IMR-90 (cell line): Measurements from ENCODE around the gene LEF1. TPM values are rescaled to one million over a fixed set of nuclear protein-coding genes. Genes with fewer than 3 reads are reported as not detected.

Experiments used
- ATAC-seq: fragments of 200-7000 bp; cut with Tn5 transposase; 2 replicates; pipeline ENCODE4 v1.9.1; 2020; ENCODE audit warnings: low read depth, mild to moderate bottlenecking, moderate library complexity
- BruUV-seq: library from RNA; stranded (reverse); fragments of 400-500 nt; replicated peaks from 2 replicates; lab custom pipeline; 2021; lab: Mats Ljungman, UMichigan
- CTCF ChIA-PET: fragments of 300-600 bp; formaldehyde crosslinking; extraction: SDS; loops from one replicate; lab custom pipeline; 2021; ENCODE audit warnings: antibody characterized with exemption; lab: Yijun Ruan, JAX
- POLR2A ChIA-PET: fragments of 300-600 bp; sonication (Branson Sonifier 250); formaldehyde crosslinking; loops from one replicate; lab custom pipeline; 2022; ENCODE audit warnings: antibody characterized with exemption; ENCODE audit not compliant: unreplicated experiment; lab: Charles Lee
- DNase-seq: peaks from one replicate; pipeline ENCODE4 v3.0.0; 2013
- H2AFZ ChIP-seq: replicated peaks from 2 replicates; pipeline ENCODE3; 2013; ENCODE audit warnings: low read length, mild to moderate bottlenecking; ENCODE audit not compliant: poor library complexity
- H2AK5ac ChIP-seq: 2 replicates; pipeline ENCODE4 v1.6.1; 2013; ENCODE audit warnings: low read depth, low read length, inconsistent platforms
- H2AK9ac ChIP-seq: replicated peaks from 2 replicates; pipeline ENCODE3; 2013; ENCODE audit warnings: mild to moderate bottlenecking, low read depth, low read length, moderate library complexity; ENCODE audit not compliant: poor library complexity
- H2BK120ac ChIP-seq: 2 replicates; pipeline ENCODE4 v1.6.1; 2013; ENCODE audit warnings: low read depth, low read length, inconsistent platforms
- H2BK15ac ChIP-seq: 3 replicates; pipeline ENCODE4 v1.6.1; 2013; ENCODE audit warnings: low read depth, low read length, inconsistent platforms
- H2BK20ac ChIP-seq: 2 replicates; pipeline ENCODE4 v1.6.1; 2013; ENCODE audit warnings: low read depth, mild to moderate bottlenecking, inconsistent platforms, low read length, moderate library complexity
- H2BK5ac ChIP-seq: 2 replicates; pipeline ENCODE4 v1.6.1; 2013; ENCODE audit warnings: mild to moderate bottlenecking, low read depth, low read length, inconsistent platforms; ENCODE audit not compliant: poor library complexity, severe bottlenecking
- H3K14ac ChIP-seq: replicated peaks from 2 replicates; pipeline ENCODE4 v1.6.1; 2013; ENCODE audit warnings: low read depth, low read length, inconsistent platforms
- H3K18ac ChIP-seq: 2 replicates; pipeline ENCODE4 v1.6.1; 2013; ENCODE audit warnings: low read depth, low read length, control low read depth
- H3K23ac ChIP-seq: 2 replicates; pipeline ENCODE4 v1.6.1; 2013; ENCODE audit warnings: low read depth, low read length, inconsistent platforms
- H3K27ac ChIP-seq: 2 replicates; pipeline ENCODE4 v1.5.1; 2013; ENCODE audit warnings: mild to moderate bottlenecking, control low read depth, low read length; ENCODE audit not compliant: insufficient read depth
- H3K27me3 ChIP-seq: 2 replicates; pipeline ENCODE4 v1.6.1; 2013; ENCODE audit warnings: low read length; ENCODE audit not compliant: control insufficient read depth, insufficient read depth
- H3K36me3 ChIP-seq: 2 replicates; pipeline ENCODE4 v1.6.1; 2013; ENCODE audit warnings: low read length, mixed read lengths; ENCODE audit not compliant: control insufficient read depth, insufficient read depth
- H3K4ac ChIP-seq: 2 replicates; pipeline ENCODE4 v1.6.1; 2013; ENCODE audit warnings: low read depth, low read length, inconsistent platforms
- H3K4me1 ChIP-seq: 2 replicates; pipeline ENCODE4 v1.6.1; 2013; ENCODE audit warnings: low read length, mixed read lengths; ENCODE audit not compliant: control insufficient read depth, insufficient read depth
- H3K4me2 ChIP-seq: 2 replicates; pipeline ENCODE4 v1.6.1; 2013; ENCODE audit warnings: low read depth, mild to moderate bottlenecking, control low read depth, low read length, moderate library complexity
- H3K4me3 ChIP-seq: 2 replicates; pipeline ENCODE4 v1.5.1; 2013; ENCODE audit warnings: low read depth, mild to moderate bottlenecking, control low read depth, low read length, moderate library complexity; ENCODE audit not compliant: insufficient read depth
- H3K56ac ChIP-seq: 2 replicates; pipeline ENCODE4 v1.6.1; 2013; ENCODE audit warnings: low read length, inconsistent platforms; ENCODE audit not compliant: insufficient read depth; ENCODE audit errors: extremely low read depth
- H3K79me1 ChIP-seq, 2 experiments: 2 replicates each; pipeline ENCODE4 v1.6.1; 2013; ENCODE audit warnings: low read length in 2 of 2, inconsistent platforms in 1 of 2, low read depth in 1 of 2
- H3K9ac ChIP-seq: 2 replicates; pipeline ENCODE4 v1.6.1; 2013; ENCODE audit warnings: low read depth, low read length, control low read depth
- H3K9me1 ChIP-seq: 2 replicates; pipeline ENCODE4 v1.6.1; 2013; ENCODE audit warnings: low read length, inconsistent platforms; ENCODE audit not compliant: insufficient read depth
- H3K9me3 ChIP-seq: 2 replicates; pipeline ENCODE4 v1.6.1; 2013; ENCODE audit warnings: low read length; ENCODE audit not compliant: control insufficient read depth, insufficient read depth
- H4K20me1 ChIP-seq: 2 replicates; pipeline ENCODE4 v1.6.1; 2013; ENCODE audit warnings: low read length, inconsistent platforms; ENCODE audit not compliant: insufficient read depth
- H4K5ac ChIP-seq: 2 replicates; pipeline ENCODE4 v1.6.1; 2013; ENCODE audit warnings: mild to moderate bottlenecking, low read depth, low read length, control low read depth
- H4K8ac ChIP-seq, 2 experiments: 2 replicates each; pipeline ENCODE4 v1.6.1; 2013; ENCODE audit warnings: low read depth in 2 of 2, low read length in 2 of 2, control low read depth in 1 of 2, inconsistent platforms in 1 of 2
- H4K91ac ChIP-seq: 2 replicates; pipeline ENCODE4 v1.6.1; 2013; ENCODE audit warnings: low read depth, low read length, inconsistent platforms; ENCODE audit not compliant: insufficient read depth
- BHLHE40 ChIP-seq: fragments of 150-350 bp; IDR thresholded peaks from 2 replicates; pipeline ENCODE4 v1.6.1; 2016; ENCODE audit warnings: mild to moderate bottlenecking, low read depth, low read length
- CEBPB ChIP-seq: IDR thresholded peaks from 2 replicates; pipeline ENCODE4 v1.6.1; 2012; ENCODE audit warnings: low read depth, low read length, improper control_type of control experiment
- MXI1 ChIP-seq: IDR thresholded peaks from 2 replicates; pipeline ENCODE4 v1.6.1; 2012; ENCODE audit warnings: low read depth, mild to moderate bottlenecking, low read length, moderate library complexity, borderline replicate concordance
- RCOR1 ChIP-seq: IDR thresholded peaks from 2 replicates; pipeline ENCODE4 v1.6.1; 2012; ENCODE audit warnings: mild to moderate bottlenecking, low read length, improper control_type of control experiment; ENCODE audit not compliant: insufficient replicate concordance
- WGBS, 2 experiments: methylation state at CpG; one replicate each; pipeline versions ENCODE4 v1.1.5 to v1.1.7; 2013; ENCODE audit warnings: missing lambda C conversion rate in 2 of 2; ENCODE audit not compliant: insufficient read length in 1 of 2; ENCODE audit errors: extremely low coverage in 2 of 2; 5-methylcytosine and 5-hydroxymethylcytosine counted together
- dilution Hi-C: fragments of 300-500 bp; cut with HindIII; formaldehyde crosslinking; loops from one replicate; pipeline ENCODE4 v1.14.3; 2018; ENCODE audit warnings: low sequenced_read_pairs; ENCODE audit not compliant: unreplicated experiment
- in situ Hi-C: fragments of 300-500 bp; cut with MboI; formaldehyde crosslinking; loops from 3 replicates; pipeline ENCODE4 v1.14.3; 2019; ENCODE audit warnings: low sequenced_read_pairs, inconsistent platforms, mixed read lengths
- intact Hi-C: fragments of 100-400 bp; cut with micrococcal nuclease; formaldehyde crosslinking; loops from 2 replicates; pipeline ENCODE4 v1.10.0; 2022
- polyA plus RNA-seq, 3 experiments: library from polyadenylated mRNA; depleted of rRNA; stranded (reverse); fragments of >200 nt; gene quantifications; 2 replicates each; pipeline ENCODE4 v1.2.3, GENCODE V29; 2012; ENCODE audit warnings: low replicate concordance in 1 of 3
- total RNA-seq: library from RNA; depleted of rRNA; stranded (reverse); fragments of >200 nt; gene quantifications from 2 replicates; pipeline ENCODE4 v1.2.3, GENCODE V29; 2012

Gene LEF1
- total and polyA plus RNA-seq, 2 of the 4 experiments (the other 2 are of a cell fraction): 1.7 to 1.8 TPM

DNA sequence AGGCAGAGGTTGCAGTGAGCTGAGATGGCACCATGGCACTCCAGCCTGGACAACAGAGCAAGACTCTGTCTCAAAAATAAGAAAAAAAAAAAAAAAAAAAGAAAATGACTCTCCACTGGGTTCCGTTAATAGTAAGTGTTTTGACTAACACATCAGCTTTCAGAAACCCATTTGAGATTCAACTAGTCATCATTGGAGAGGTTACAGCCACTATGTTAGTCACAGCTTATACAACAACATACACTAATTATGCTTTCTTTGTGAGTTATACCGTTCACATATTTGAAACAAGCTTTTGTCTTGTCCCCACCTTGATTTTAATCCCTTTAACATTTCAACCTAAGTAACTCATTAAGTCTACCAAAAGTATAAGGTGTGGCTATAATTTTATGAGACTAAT, 130.8 kb downstream of the LEF1 start:
- Histone ChIP-seq H3K4me1 (no peaks in the 10 kb centered on the region), H3K36me3 (peaks cover 4% of the 10 kb centered on the region), H4K8ac (no peak overlapping the region), H3K9me1 (no peaks in the 10 kb centered on the region; the same call in 1 of the 2 replicates), H2AK5ac (no peak overlapping the region), H2AFZ (no peak overlapping the region), H4K91ac (no peak overlapping the region), H3K79me1 (no peaks in the 10 kb centered on the region), H3K23ac (no peak overlapping the region), H2BK15ac (no peak overlapping the region), H3K27ac (no peak overlapping the region), H3K9ac (no peak overlapping the region), H4K20me1 (no peaks in the 10 kb centered on the region), H2BK20ac (no peak overlapping the region), H3K56ac (no peak overlapping the region), H2AK9ac (no peak overlapping the region), H3K4me3 (no peak overlapping the region), H3K9me3 (no peaks in the 10 kb centered on the region), H4K5ac (no peak overlapping the region), H3K18ac (no peak overlapping the region), H2BK120ac (no peak overlapping the region), H3K4ac (no peak overlapping the region), H3K14ac (no peak overlapping the region), H3K4me2 (no peak overlapping the region), H3K27me3 (no peaks in the 10 kb centered on the region), H2BK5ac (no peak overlapping the region)
- DNase-seq (no peak), ATAC-seq (no peak)
- in situ Hi-C loops (no loop called here), dilution Hi-C loops (no loop called here), intact Hi-C loops (no loop called here)
- TF ChIP-seq BHLHE40 (no peak), CEBPB (no peak), RCOR1 (no peak), MXI1 (no peak)
- BruUV-seq: no TSS peak
- POLR2A ChIA-PET: interaction anchor here (0.7 kb wide), 1 partner anchor 388 kb away, joined by 8 read pairs; no protein-coding TSS in a partner anchor
- no CpG with 5 or more reads among the region's 2 CpGs for WGBS, 2 experiments
- CTCF ChIA-PET: no interaction called here
